Epithelial cell of proximal tubule (primary cell): ENCODE results near the gene TMCO4. TPM values are rescaled to one million over a fixed set of nuclear protein-coding genes. Genes with fewer than 3 reads are reported as not detected.

Experiments
- DNase-seq: peaks from one replicate; pipeline ENCODE4 v3.0.0-alpha.2; 2011; ENCODE audit warnings: low read depth
- H3K4me3 ChIP-seq: 2 replicates; pipeline ENCODE4 v1.5.1; 2011; ENCODE audit warnings: low read depth, mild to moderate bottlenecking, low read length
- total RNA-seq: library from RNA; depleted of rRNA; stranded (reverse); fragments of >200 nt; gene quantifications from 2 replicates; pipeline ENCODE4 v1.2.3, GENCODE V29; 2015
- TF ChIP-seq, protein P1 (sequence below): conservative IDR thresholded peaks from 2 replicates; pipeline ENCODE4 v1.5.1; 2012; ENCODE audit warnings: low read depth, mild to moderate bottlenecking, low read length

Gene TMCO4
- total RNA-seq, 1 donor from 2014 or later: 9.8 TPM

DNA sequence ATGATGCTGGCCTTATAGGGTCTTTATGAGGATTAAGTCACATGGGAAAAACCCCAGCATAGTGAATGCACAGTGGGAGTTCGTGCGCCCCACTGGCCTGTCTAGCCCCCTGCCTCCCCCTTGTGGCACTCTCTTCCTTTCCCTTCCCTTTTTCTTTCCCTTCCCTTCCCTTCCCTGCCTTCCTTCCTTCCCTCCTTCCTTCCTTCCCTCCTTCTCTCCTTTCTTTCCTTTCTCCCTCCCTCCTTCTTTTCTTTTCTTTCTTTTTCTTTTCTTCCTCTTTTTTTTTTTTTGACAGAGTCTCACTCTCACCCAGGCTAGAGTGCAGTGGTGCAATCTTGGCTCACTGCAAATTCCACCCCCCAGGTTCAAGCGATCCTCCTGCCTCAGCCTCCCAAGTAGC, 96.4 kb downstream of the TMCO4 start:
- DNase-seq: no peak
- H3K4me3 ChIP-seq: no peak overlapping the region
- TF ChIP-seq, protein P1, sequence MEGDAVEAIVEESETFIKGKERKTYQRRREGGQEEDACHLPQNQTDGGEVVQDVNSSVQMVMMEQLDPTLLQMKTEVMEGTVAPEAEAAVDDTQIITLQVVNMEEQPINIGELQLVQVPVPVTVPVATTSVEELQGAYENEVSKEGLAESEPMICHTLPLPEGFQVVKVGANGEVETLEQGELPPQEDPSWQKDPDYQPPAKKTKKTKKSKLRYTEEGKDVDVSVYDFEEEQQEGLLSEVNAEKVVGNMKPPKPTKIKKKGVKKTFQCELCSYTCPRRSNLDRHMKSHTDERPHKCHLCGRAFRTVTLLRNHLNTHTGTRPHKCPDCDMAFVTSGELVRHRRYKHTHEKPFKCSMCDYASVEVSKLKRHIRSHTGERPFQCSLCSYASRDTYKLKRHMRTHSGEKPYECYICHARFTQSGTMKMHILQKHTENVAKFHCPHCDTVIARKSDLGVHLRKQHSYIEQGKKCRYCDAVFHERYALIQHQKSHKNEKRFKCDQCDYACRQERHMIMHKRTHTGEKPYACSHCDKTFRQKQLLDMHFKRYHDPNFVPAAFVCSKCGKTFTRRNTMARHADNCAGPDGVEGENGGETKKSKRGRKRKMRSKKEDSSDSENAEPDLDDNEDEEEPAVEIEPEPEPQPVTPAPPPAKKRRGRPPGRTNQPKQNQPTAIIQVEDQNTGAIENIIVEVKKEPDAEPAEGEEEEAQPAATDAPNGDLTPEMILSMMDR: no peak

DNA sequence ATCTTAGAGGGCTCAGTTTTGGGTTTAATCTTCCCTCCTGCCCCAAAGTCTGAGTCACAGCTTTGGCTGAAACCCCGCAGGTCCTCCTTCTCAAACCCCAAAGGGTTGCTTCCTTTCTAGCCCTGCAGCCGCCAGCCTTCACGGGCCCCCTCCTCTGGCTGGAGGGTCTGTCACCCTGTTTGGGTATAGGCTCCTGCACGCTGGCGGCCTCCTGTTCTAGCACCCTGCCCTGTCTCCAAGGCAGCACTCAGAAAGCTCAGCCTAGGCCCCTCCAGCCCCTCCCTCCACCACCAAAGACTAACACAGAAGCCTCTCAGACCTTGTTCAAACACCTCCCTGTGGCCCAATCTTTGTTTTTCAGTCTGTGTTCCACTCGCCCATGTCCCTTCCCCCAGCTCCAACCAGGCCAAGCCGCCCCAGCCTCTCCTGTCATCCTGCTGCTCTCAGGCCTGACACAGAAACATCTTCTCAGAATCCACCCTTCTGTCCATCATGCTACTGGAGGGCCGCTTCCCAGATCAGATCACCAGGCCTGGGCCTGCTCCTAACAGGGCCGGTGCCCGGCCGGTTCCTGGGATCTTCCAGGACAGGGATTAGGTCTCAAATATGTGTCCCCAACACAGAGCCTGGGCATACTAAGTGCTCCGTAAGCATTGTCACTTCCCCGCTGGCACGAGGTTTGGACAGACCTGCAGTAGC, 99.5 kb downstream of the TMCO4 start:
- no peak for DNase-seq
- TF ChIP-seq, protein P1: no peak
- H3K4me3 ChIP-seq: no peak overlapping the region

DNA sequence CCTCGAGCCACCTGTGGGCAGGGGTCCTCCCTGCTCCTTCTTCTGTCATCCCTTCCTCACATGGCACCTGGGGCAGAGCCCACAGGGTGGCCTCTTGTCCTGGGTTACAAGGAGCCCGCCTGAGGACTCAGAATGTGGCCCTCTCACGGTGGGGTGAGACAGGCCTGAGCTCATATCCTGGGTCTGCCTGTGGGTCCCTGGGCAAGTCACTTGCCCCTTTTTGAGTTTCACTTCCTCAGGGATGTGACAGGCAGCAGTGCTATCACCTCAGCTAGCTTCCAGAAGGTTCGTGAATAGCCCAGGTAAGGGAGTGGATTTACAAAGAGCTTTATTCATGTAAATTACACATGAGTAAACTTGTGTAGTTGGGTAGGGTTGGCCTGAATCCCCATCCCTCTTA, 101.5 kb downstream of the TMCO4 start:
- TF ChIP-seq, protein P1: no peak
- DNase-seq: no peak
- no peak overlapping the region for H3K4me3 ChIP-seq

DNA sequence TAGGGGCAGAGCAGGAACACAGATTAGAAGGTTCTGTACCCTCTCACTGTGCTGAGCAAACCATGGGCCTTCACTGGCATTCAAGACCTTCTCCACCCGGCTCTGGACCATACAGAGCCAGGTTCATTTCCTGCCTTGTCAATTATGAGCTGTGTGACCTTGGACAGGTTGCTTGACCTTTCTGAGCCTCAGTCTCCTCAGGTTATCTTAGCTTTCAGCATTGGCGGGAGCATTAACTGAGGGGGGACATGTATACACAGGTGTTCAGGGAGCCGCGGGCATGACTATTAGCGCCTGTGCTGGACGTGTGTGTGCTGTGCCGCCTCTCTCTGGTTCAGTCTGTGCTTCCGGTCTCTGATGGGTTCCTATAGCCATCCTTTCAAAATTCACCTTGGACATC, 102.9 kb downstream of the TMCO4 start:
- no peak for DNase-seq
- TF ChIP-seq, protein P1: no peak
- no peak overlapping the region for H3K4me3 ChIP-seq

DNA sequence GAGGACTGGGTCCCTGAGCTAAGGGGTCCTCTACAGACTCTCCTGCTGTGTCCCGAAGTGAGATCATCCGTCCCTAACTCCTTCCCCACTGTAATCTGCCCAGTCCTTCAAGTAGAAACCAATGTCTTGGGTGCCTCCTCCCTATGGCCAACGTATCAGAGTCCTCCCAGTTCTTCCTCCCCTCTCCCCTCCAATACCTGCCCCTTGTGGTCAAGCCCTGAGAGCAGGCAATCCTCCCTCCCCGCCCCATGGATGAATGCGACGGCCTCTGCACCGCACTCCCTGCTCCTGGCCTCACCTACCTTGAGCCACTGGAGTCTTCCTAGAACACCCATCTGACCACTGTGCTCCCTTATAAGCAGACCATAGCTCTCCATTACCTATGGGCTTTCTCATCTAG, 103.9 kb downstream of the TMCO4 start:
- TF ChIP-seq, protein P1: no peak
- H3K4me3 ChIP-seq: no peak overlapping the region
- DNase-seq: no peak

DNA sequence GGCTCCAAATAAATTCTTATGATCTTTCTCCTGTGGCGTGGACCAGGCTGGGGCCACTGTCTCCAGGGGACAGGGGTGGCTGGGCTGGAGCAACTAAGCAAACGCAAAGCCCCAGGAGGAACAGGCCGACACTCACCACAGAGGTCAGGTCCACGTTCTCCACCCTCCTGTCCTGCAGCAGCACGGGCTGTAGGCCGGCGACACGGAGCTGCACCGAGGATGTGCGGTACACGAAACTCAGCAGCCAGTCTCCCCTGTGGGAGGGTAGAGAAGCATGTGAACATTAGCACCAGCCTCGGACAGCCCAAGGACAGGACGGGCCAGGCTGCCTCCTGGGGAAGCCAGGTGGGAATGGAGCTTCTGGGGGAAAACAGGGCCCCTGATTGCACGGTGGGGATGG, 105.4 kb downstream of the TMCO4 start:
- no peak for DNase-seq
- no peak overlapping the region for H3K4me3 ChIP-seq
- TF ChIP-seq, protein P1: no peak

DNA sequence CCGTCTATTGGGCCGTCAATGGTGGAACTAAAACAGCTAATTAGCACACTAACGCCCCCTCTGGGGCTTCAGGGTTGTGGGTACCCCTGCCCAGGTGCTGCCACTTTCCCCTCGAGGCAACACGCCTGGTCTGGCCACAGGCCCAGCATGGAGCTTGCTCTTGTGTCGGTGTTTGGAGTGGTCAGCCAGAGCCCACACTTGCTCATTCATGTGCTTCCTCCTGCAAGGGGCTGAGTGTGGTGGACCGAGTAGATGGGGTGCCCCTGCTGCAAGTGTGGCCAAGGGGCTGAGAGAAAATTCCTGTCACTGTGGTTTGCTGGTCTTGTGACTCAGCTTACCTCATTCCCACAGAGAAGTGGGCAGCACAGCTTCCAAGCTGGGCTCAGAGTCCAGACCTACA, 109.4 kb downstream of the TMCO4 start:
- TF ChIP-seq, protein P1: no peak
- H3K4me3 ChIP-seq: no peak overlapping the region
- DNase-seq: no peak
